ENCODE data around the gene NONO.
"Not testable (repeated sequence)": the region's sequence is repeated elsewhere in the genome, so short reads cannot be mapped to it uniquely, and the experiment has no call there.

NONO gene

DNA sequence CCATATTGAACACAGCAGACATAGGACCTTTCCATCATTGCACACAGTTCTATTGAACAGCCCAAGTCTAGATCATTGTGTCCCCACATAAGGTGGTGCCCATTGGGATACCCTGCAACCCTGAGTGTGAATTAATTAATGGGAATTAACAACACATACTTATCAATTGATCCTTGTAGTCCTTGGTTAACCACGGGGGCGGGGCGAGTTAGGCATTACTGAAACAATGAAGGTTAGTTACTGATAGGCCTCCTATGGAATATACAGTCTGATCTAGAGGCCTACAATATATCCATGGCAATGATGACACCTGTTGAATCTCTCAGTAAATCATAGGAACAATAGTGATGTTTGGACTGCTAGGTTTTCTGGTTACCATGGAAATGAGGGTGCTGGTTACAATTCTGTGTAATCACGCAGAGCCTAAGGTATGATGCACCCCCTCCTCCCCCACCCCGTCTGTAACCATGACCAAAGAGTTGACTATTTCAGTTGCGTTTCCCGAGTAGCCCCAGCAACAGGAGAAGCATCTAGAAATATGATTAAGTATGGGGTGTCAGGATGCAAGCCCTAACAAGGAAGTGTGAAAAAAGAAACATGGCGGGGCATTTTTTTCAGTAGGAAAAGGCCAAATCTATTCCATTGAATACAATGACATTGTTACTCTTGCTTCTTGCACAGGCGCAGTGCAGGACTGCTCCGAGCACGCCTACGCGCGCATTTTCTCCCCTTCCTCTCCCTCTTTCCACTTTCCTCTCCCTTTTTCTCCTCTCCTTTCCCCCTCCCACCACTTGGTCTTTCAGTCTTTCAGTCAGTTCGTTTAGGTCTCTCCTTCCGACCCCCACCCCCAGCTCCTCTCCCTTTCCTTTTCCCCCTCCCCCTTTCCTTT, 677 bp upstream of the NONO start:
- DNase-seq (ENCODE audit: low read depth, low spot score) = peak; percentile 7

DNA sequence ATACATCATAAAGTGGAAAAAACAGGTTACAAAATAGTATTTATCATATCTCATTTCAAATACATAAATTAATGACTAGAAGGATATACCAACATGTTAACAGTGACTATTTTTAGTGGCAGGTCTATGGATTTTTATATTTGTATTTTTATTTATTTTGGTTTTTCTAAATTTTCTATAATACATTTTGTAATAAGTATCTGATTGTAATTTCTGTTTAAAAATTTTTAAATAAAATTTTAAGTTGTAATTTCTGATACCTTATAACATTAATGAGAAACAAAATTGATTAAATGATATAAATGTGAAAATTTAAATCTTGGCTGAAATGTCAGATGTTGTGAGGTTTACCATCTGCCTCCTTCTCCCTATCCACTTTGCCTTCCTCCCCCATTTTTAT, 2.5 kb downstream of the NONO start:
- DNase-seq (ENCODE audit: low read depth, low spot score) = no peak

DNA sequence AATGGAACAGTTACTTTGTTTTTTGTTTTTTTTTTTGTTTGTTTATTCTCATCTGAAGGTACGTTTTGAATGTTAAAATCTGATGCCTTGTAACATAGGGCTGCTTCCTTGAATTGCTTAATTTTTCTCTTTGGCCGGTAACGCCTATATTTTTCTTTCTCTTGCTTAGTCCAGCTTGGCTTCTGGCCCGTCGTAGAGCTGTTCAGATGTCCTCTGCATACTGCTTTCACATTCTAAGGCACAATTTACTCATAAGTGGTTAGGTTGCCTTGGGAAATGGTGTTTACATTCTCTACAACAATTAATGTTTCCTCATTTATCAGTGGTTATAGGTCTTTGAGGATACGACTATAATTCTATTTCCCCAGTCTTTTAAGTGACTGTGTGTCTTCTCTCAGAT, 7.9 kb downstream of the NONO start:
- DNase-seq (ENCODE audit: low read depth, low spot score) = no peak

- no peak for DNase-seq (ENCODE audit: low read depth, low spot score)
Observed at GRCh38 chrX:71292669-71293365, 9.4 kb downstream of the NONO start.

- DNase-seq (ENCODE audit: low read depth, low spot score) = no peak
Observed at GRCh38 chrX:71296806-71297205, 13.4 kb downstream of the NONO start.

- no peak for DNase-seq (ENCODE audit: low read depth, low spot score)
Observed at GRCh38 chrX:71298119-71298518, 14.7 kb downstream of the NONO start.

DNA sequence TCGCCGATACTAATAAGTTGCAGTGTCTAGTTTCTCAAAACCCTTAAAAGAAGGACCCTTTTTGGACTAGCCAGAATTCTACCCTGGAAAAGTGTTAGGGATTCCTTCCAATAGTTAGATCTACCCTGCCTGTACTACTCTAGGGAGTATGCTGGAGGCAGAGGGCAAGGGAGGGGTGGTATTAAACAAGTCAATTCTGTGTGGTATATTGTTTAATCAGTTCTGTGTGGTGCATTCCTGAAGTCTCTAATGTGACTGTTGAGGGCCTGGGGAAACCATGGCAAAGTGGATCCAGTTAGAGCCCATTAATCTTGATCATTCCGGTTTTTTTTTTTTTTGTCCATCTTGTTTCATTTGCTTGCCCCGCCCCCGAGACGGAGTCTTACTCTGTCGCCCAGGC, 16.6 kb downstream of the NONO start:
- not testable (repeated sequence) for DNase-seq (ENCODE audit: low read depth, low spot score)

DNA sequence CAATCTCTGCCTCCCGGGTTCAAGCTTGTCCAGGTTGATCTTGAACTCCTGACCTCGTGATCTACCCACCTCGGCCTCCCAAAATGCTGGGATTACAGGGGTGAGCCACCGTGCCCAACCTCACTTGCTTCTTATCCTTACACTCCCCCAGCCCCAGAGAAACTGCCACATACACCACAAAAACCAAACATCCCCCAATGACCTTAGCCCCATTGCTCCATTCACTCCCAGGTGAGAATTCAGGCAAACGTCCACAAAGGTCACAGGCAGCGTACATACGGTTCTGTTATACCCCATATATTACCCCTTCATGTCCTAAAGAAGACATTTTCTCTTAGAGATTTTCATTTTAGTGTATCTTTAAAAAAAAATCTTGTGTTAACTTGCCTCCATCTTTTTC, 17.1 kb downstream of the NONO start:
- not testable (repeated sequence) for DNase-seq (ENCODE audit: low read depth, low spot score)

- no peak for DNase-seq (ENCODE audit: low read depth, low spot score)
Observed at GRCh38 chrX:71301195-71301924, 17.9 kb downstream of the NONO start, which contains the start of gene ITGB1BP2. Gene ITGB1BP2 (plus strand): TSS chrX:71301750. CDS start chrX:71301807, 57 bp downstream.

DNA sequence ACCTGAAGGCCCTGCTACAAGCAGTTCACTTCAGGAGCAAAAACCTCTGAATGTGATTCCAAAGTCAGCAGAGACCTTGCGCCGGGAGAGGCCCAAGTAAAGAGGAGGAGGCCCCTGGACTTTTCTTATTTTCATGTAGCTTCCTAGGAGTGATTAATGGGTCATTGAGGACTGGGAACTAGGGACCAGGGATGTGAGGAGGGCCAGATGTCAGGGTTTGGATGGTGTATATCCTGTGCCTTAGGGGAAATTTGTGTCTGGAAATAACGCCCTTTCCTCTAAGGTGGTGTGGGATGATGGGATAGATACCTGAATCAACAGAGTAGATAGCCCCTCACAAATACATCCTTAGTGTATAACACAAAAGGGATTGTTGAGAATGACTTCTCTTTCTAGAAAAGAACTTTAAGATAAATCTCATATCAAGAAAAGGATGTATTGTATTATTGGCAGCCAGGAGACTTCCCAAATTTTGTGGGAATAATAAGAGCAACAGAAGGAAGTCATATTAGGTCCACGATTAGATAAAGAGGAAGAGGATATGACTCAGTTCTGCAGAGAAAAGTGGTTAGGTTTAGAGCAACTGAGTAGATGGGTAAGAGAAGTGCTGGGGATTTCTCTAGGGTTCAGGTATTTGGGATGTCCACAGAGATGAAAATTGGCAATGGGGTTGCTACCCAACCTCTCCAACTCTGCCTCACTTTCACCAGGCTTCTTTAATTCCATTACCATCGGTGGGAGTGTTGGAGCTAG, 19.2 kb downstream of the NONO start:
- DNase-seq (ENCODE audit: low read depth, low spot score) = no peak

DNA sequence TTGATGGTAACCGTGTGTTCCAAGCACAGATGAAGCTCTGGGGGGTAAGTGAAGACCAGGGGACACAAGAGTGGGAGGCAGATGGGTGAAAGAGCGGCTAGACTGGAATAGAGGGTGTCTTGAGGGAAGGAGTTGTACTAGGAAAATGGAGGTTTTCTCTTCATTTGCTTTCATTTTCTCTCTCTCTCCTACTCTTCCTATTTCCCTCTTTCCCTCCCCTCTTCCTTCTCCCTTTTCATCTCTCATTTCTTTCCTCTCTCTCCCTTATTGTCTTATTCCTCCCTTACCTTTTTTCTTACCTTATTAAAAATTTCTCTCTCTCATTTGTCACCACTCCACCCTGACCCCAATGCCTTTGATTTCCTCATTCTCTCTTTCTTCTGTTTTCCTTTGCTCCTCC, 21.1 kb downstream of the NONO start:
- no peak for DNase-seq (ENCODE audit: low read depth, low spot score)

DNA sequence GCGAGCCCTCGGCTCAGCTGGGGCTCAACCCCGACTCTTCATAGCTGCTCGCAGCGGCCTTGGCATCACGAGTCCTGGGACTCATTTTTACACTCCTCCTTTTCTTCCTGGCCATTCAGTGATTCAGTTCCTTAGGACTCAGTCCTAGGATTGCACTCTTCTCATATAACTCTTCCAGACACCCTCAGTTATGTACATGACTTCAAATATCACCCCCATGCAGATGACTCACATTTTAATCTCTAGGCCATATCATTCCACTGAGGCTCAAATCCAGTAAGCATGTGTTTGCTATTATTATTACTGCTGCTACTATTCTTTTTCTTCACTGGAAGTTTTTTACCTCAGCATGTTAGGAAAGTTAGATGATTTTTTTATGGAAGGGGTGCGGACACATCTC, 32.5 kb downstream of the NONO start:
- no peak for DNase-seq (ENCODE audit: low read depth, low spot score)

DNA sequence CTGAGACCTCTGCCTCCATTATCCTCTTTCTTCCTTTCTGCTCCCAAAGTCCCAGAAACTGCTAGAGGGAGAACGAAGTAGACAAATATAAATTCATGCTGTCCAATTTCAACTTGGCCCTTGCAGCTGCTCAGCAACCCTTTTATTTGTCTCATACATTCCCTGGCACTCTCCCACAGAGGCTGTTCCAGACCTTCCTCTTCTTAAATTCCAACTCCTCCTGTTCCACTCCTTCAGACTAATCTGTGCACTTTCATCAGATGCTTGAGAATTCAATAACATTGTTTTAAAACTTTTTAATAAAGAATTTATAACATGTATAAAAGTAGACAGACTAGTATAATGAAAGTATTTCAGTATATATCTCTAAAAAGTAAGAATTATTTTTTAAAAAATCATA, 33.5 kb downstream of the NONO start:
- DNase-seq (ENCODE audit: low read depth, low spot score) = not testable (repeated sequence)

DNA sequence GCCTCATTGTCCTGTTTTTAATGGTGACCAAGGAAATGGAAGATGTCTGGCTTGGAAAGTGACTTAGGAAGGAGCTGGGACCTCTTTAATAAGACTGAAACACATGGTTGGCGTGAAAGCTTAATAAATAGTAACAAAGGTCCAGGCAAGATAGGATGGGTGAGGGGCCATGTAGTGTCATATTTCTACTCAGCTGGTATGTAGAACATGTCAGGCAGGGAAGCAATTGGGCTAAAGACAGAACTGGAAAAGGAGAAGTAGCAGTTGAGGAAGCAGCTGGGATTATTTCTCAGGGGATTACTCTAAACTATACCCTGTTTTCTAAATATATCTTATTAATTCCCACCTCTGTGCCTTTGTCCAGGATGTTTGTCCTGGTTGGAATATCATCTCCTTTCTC, 36.7 kb downstream of the NONO start:
- DNase-seq (ENCODE audit: low read depth, low spot score) = no peak

DNA sequence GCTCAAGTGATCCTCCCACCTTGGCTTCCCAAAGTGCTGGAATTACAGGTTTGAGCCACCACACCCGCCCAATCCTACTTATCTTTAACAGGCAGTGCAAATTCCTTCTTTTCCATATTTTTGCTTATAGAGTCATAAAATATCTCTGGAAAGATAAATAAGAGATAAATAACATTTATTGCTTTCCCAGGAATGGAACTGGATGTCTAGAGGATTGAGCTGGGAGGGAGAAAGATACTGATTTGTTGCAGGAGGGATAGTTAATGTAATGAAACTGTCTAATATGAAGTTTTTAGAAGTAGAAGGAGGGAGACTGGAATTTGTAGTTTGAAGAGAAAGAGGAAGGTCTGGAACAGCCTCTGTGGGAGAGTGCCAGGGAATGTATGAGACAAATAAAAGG, 38.3 kb downstream of the NONO start:
- DNase-seq (ENCODE audit: low read depth, low spot score) = no peak

- DNase-seq (ENCODE audit: low read depth, low spot score) = not testable (repeated sequence)
Observed at GRCh38 chrX:71324452-71324851, 41.0 kb downstream of the NONO start.

DNA sequence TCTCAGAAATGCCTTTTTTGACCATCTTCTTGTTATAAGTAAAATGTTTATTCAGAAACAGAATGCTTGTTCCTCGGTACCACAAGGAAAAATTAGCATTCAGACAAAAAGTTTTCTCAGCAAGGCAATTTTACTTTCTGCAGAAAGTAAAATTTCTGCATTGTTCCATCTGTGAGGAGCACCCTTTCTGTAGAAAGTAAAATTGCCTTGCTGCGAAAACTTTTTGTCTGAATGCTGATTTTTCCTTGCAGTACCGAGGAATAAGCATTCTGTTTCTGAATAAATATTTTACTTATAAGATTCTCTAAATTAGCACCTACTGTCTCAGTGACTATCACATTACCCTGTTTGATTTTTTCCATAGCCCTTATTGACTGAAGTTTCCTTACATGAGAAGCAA, 43.0 kb downstream of the NONO start:
- no peak for DNase-seq (ENCODE audit: low read depth, low spot score)

DNA sequence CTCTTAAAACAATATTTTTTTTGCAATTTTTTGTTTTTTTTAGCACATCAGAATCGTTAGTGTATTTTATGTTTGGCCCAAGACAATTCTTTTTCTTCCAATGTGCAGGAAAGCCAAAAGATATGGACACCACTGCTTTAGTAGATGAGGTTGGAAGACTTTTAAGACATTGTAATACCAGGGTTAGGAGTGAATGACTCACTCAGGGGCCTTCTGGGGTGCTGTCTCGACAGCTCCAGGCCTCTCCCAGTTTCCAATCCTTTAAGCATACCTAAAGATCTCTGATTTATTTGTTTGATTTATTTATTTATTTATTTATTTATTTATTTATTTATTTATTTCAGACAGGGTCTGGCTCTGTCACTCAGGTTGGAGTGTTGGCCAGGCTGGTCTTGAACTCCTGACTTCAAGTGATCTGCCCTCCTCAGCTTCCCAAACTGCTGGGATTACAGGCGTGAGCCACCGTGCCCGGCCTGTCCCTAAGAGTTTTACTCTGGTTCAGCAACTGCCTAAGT, 65.8 kb downstream of the NONO start:
- not testable (repeated sequence) for DNase-seq (ENCODE audit: low read depth, low spot score)

DNA sequence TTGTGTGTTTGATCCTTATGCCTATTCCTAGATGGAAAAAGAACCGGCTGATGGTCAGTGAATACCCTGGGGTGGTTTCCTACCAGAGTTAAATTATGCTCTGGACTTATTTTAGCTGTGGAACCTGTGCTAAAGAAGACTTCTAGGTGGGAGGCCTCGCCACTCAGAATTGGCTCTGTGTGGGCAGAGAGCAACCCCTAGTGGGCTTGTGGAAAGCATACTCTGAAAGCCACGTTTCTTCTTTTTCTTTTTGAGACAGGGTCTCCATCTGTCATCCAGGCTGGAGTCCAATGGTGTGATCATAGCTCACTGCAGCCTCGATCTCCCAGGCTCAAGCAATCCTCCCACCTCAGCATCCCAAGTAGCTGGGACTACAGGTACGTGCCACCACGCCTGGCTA, 66.4 kb downstream of the NONO start:
- not testable (repeated sequence) for DNase-seq (ENCODE audit: low read depth, low spot score)

Data from activated CD4-positive, CD25-positive, alpha-beta regulatory T cell treated with anti-CD3 and anti-CD28 coated beads, Interleukin-2, amount 50 U/mL, for 16 hours (primary cell).